ENCODE measurements around the gene GID4.

GRCh38 chr17:18009609-18010420 is 29.4 kb upstream of the GID4 start:
- TF ChIP-seq, protein P1, sequence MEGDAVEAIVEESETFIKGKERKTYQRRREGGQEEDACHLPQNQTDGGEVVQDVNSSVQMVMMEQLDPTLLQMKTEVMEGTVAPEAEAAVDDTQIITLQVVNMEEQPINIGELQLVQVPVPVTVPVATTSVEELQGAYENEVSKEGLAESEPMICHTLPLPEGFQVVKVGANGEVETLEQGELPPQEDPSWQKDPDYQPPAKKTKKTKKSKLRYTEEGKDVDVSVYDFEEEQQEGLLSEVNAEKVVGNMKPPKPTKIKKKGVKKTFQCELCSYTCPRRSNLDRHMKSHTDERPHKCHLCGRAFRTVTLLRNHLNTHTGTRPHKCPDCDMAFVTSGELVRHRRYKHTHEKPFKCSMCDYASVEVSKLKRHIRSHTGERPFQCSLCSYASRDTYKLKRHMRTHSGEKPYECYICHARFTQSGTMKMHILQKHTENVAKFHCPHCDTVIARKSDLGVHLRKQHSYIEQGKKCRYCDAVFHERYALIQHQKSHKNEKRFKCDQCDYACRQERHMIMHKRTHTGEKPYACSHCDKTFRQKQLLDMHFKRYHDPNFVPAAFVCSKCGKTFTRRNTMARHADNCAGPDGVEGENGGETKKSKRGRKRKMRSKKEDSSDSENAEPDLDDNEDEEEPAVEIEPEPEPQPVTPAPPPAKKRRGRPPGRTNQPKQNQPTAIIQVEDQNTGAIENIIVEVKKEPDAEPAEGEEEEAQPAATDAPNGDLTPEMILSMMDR (IDR thresholded peaks at IDR 0.05), result no peak
- TF ChIP-seq POLR2A (IDR thresholded peaks at IDR 0.05), result no peak
- TF ChIP-seq POLR2AphosphoS5 (IDR thresholded peaks at IDR 0.05), result no peak
